Measurements from ENCODE around the gene KEAP1.
"Not testable (repeated sequence)": the region's sequence is repeated elsewhere in the genome, so short reads cannot be mapped to it uniquely, and the experiment has no call there.

The KEAP1 gene

GRCh38 chr19:10503002-10503789 is at the start of gene KEAP1:
Gene KEAP1 (minus strand): TSS chr19:10503356. CDS start chr19:10500033, 3,323 bp downstream.
- DNase-seq, result peak; percentile 79

- DNase-seq, result peak; percentile 76
These were observed 49.4 kb upstream of the KEAP1 start for GRCh38 chr19:10552510-10553053.

GRCh38 chr19:10551698-10552301 is 48.6 kb upstream of the KEAP1 start:
- peak; percentile 86 for DNase-seq

GRCh38 chr19:10551006-10551405 is 47.9 kb upstream of the KEAP1 start:
- not testable (repeated sequence) for DNase-seq

GRCh38 chr19:10550336-10550735 is 47.2 kb upstream of the KEAP1 start:
- no peak for DNase-seq

- no peak for DNase-seq
These were observed 46.6 kb upstream of the KEAP1 start for GRCh38 chr19:10549733-10550132.

- DNase-seq, result no peak
These were observed 45.7 kb upstream of the KEAP1 start for GRCh38 chr19:10548746-10549276.

- DNase-seq, result no peak
These were observed 43.7 kb upstream of the KEAP1 start for GRCh38 chr19:10546817-10547216.

GRCh38 chr19:10544753-10545251 is 41.6 kb upstream of the KEAP1 start:
- DNase-seq, result peak; percentile 32

GRCh38 chr19:10544242-10544752 is 41.1 kb upstream of the KEAP1 start:
- peak; percentile 70 for DNase-seq

GRCh38 chr19:10543420-10544241 is 40.5 kb upstream of the KEAP1 start, which contains the start of gene ATG4D:
Gene ATG4D (plus strand): TSS chr19:10543904. CDS start chr19:10544091, 187 bp downstream.
- DNase-seq, result peak; percentile 97

GRCh38 chr19:10543059-10543419 is 39.9 kb upstream of the KEAP1 start:
- peak; percentile 50 for DNase-seq

GRCh38 chr19:10539016-10539415 is 35.9 kb upstream of the KEAP1 start:
- DNase-seq, result peak; percentile 48

GRCh38 chr19:10538204-10538983 is 35.2 kb upstream of the KEAP1 start:
- DNase-seq, result no peak

- DNase-seq, result no peak
These were observed 34.5 kb upstream of the KEAP1 start for GRCh38 chr19:10537668-10538067.

- DNase-seq, result no peak
These were observed 32.5 kb upstream of the KEAP1 start for GRCh38 chr19:10535613-10536012.

GRCh38 chr19:10533646-10534386 is 30.7 kb upstream of the KEAP1 start:
- DNase-seq, result no peak

GRCh38 chr19:10532457-10532856 is 29.3 kb upstream of the KEAP1 start:
- DNase-seq, result no peak

GRCh38 chr19:10526887-10527286 is 23.7 kb upstream of the KEAP1 start:
- DNase-seq, result not testable (repeated sequence)

GRCh38 chr19:10525636-10526035 is 22.5 kb upstream of the KEAP1 start:
- no peak for DNase-seq

GRCh38 chr19:10523135-10523636 is 20.0 kb upstream of the KEAP1 start:
- no peak for DNase-seq

All from hematopoietic multipotent progenitor cell treated with erythropoietin and hydrocortisone succinate and interleukin-3 and kit ligand, for 6 days (in vitro differentiated cells).